Stimulated activated effector memory CD8-positive, alpha-beta T cell treated with anti-CD3 and anti-CD28 coated beads, Interleukin-12 subunit alpha, Interleukin-12 subunit beta, amount 100 ng/mL, for 72 hours (primary cell): Measurements from ENCODE around the gene RAB8B.

Experiments
- ATAC-seq: fragments of 150-1000 bp; cut with Tn5 transposase; 2 replicates; pipeline ENCODE4 v1.10.0; 2021
- DNase-seq, 2 donors: peaks; one replicate each; pipeline ENCODE4 v3.0.0; 2021 to 2022; ENCODE audit warnings: low spot score in 2 of 2
- H3K27ac Mint-ChIP-seq: one replicate; pipeline ENCODE4 v1.8.0; 2022; ENCODE audit warnings: mild to moderate bottlenecking, mixed read lengths
- H3K36me3 Mint-ChIP-seq: one replicate; pipeline ENCODE4 v1.8.0; 2022; ENCODE audit warnings: mild to moderate bottlenecking, mixed read lengths
- H3K4me1 Mint-ChIP-seq: one replicate; pipeline ENCODE4 v1.8.0; 2022; ENCODE audit warnings: mixed read lengths
- H3K4me3 Mint-ChIP-seq: one replicate; pipeline ENCODE4 v1.8.0; 2022; ENCODE audit warnings: mild to moderate bottlenecking, mixed read lengths
- H3K9me3 Mint-ChIP-seq: one replicate; pipeline ENCODE4 v1.8.0; 2022; ENCODE audit warnings: mixed read lengths

Gene RAB8B

GRCh38 chr15:63254991-63255390 lies 65.6 kb downstream of the RAB8B start:
- no peaks in the 10 kb centered on the region for H3K9me3 Mint-ChIP-seq
- H3K4me3 Mint-ChIP-seq: no peak overlapping the region
- peaks cover 42% of the 10 kb centered on the region for H3K4me1 Mint-ChIP-seq
- peaks cover 100% of the 10 kb centered on the region for H3K36me3 Mint-ChIP-seq
- peak overlapping the region; percentile 58 for H3K27ac Mint-ChIP-seq
- DNase-seq: no peak
- ATAC-seq: no peak

GRCh38 chr15:63255489-63255990 lies 66.1 kb downstream of the RAB8B start:
- H3K4me3 Mint-ChIP-seq: no peak overlapping the region
- ATAC-seq (no peak), DNase-seq (no peak)
- no peak overlapping the region for H3K27ac Mint-ChIP-seq
- peaks cover 100% of the 10 kb centered on the region for H3K36me3 Mint-ChIP-seq
- H3K9me3 Mint-ChIP-seq: no peaks in the 10 kb centered on the region
- peaks cover 37% of the 10 kb centered on the region for H3K4me1 Mint-ChIP-seq

- no peak for DNase-seq
- no peak overlapping the region for H3K27ac Mint-ChIP-seq
- no peak for ATAC-seq
- H3K4me1 Mint-ChIP-seq: peaks cover 27% of the 10 kb centered on the region
- no peak overlapping the region for H3K4me3 Mint-ChIP-seq
- peaks cover 100% of the 10 kb centered on the region for H3K36me3 Mint-ChIP-seq
- no peaks in the 10 kb centered on the region for H3K9me3 Mint-ChIP-seq
Measured at GRCh38 chr15:63256433-63257274, 67.2 kb downstream of the RAB8B start.

DNA sequence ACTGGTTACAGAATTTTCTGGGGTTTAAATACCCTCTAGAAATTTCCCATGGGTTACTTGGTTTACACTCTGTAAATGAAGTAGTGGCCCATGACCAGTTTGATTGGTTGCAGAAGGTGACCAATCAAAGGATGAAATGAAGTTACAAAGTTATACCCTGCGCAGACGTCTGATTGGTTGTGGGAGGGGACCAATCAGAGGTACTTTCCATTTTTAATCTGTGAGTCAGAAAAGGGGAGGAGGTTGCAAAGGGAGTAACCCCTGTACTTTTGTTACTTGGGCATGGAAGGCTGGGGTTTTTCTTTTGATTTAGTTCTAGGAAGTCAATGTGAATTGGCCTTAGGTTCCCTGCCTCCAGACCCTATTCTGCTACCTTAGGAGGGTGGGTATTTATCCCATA lies 69.3 kb downstream of the RAB8B start:
- H3K36me3 Mint-ChIP-seq: peaks cover 100% of the 10 kb centered on the region
- no peak overlapping the region for H3K27ac Mint-ChIP-seq
- H3K4me1 Mint-ChIP-seq: peaks cover 14% of the 10 kb centered on the region
- H3K4me3 Mint-ChIP-seq: no peak overlapping the region
- H3K9me3 Mint-ChIP-seq: no peaks in the 10 kb centered on the region
- DNase-seq: no peak
- ATAC-seq: no peak

DNA sequence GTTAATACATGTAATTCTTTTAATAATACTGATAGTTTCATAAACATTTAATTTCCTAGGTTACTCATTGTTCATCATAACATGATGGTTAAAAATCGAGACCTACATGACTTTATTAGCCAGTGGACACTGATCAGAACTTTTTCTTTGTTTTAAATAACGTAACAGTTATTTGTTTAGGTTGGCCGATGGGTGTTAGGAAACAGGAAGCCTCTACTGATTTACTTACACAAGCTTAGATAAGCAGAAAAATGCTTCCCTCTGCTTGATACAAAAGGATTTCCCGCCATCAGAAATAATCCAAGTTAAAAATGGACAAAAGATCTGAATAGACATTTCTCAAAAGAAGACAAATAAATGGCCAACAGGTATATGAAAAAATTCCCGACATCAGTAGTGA lies 71.4 kb downstream of the RAB8B start:
- H3K27ac Mint-ChIP-seq: no peak overlapping the region
- ATAC-seq: no peak
- peaks cover 100% of the 10 kb centered on the region for H3K36me3 Mint-ChIP-seq
- no peaks in the 10 kb centered on the region for H3K9me3 Mint-ChIP-seq
- H3K4me1 Mint-ChIP-seq: peaks cover 9% of the 10 kb centered on the region
- H3K4me3 Mint-ChIP-seq: no peak overlapping the region
- DNase-seq: no peak

GRCh38 chr15:63261311-63261710 lies 71.9 kb downstream of the RAB8B start:
- no peak overlapping the region for H3K27ac Mint-ChIP-seq
- no peak overlapping the region for H3K4me3 Mint-ChIP-seq
- H3K4me1 Mint-ChIP-seq: peaks cover 11% of the 10 kb centered on the region
- no peak for DNase-seq
- peaks cover 100% of the 10 kb centered on the region for H3K36me3 Mint-ChIP-seq
- ATAC-seq: no peak
- no peaks in the 10 kb centered on the region for H3K9me3 Mint-ChIP-seq

DNA sequence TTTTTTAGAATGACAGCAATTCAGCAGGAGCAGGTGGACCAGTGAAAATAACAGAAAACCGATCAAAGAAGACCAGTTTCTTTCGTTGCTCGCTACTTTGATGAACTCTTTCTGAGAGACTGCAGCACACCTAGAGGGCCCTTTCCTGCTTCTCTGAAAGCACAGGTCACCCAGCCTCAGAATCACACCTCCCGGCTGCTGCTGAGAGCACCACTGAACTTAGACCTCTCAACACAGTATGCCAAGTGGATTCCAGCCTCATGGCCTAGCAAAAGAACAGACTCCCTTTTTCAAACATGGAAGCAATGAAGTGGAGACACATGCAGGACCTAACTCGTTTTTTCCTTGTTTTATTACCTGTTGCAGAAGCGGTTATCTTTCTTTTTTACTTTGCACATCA lies 74.1 kb downstream of the RAB8B start:
- ATAC-seq (no peak), DNase-seq (no peak)
- Mint-ChIP-seq H3K4me1 (peaks cover 6% of the 10 kb centered on the region), H3K36me3 (peaks cover 99% of the 10 kb centered on the region), H3K9me3 (no peaks in the 10 kb centered on the region), H3K27ac (no peak overlapping the region), H3K4me3 (no peak overlapping the region)

DNA sequence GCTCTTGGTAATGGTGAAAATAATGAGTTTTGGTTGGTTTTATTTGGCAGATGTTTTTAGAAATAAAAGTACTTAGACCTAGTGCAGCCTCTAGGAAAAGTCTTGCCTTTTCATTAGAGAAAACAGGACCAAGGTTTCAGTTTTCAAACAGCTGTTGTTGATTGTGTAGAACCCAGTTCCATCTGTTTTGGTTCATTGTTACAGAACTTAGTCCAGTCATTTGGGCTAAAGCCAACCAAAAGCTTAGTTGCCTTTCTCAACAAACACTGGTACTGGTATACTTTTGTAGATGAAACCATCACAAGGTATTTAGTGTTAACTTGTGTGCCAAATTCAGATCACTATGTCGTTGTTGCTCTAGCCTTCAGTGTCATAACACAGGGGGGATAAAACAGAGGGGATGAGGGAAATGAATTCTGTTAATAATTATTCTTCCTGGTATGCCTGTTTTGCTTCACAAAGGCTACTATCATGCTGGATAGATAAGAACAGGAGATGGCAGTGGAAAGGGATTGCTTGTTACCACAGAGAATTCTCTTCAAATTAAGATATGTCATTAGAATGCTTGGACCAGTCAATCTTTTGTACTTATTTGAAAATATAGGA lies 75.4 kb downstream of the RAB8B start:
- no peak overlapping the region for H3K27ac Mint-ChIP-seq
- H3K9me3 Mint-ChIP-seq: no peaks in the 10 kb centered on the region
- DNase-seq: no peak
- ATAC-seq: no peak
- H3K4me3 Mint-ChIP-seq: no peak overlapping the region
- H3K36me3 Mint-ChIP-seq: peaks cover 99% of the 10 kb centered on the region
- H3K4me1 Mint-ChIP-seq: peaks cover 13% of the 10 kb centered on the region

- H3K27ac Mint-ChIP-seq: peak overlapping the region; percentile 26
- H3K4me3 Mint-ChIP-seq: no peak overlapping the region
- peaks cover 24% of the 10 kb centered on the region for H3K36me3 Mint-ChIP-seq
- ATAC-seq: no peak
- H3K9me3 Mint-ChIP-seq: no peaks in the 10 kb centered on the region
- no peak for DNase-seq
- H3K4me1 Mint-ChIP-seq: peaks cover 27% of the 10 kb centered on the region
Measured at GRCh38 chr15:63274427-63274826, 85.0 kb downstream of the RAB8B start.

- Mint-ChIP-seq H3K4me1 (peaks cover 27% of the 10 kb centered on the region), H3K4me3 (peak overlapping the region; percentile 75), H3K27ac (peak overlapping the region; percentile 85), H3K9me3 (no peaks in the 10 kb centered on the region), H3K36me3 (peaks cover 8% of the 10 kb centered on the region)
- ATAC-seq (no peak), DNase-seq (no peak)
Measured at GRCh38 chr15:63276342-63277037, 87.1 kb downstream of the RAB8B start.

GRCh38 chr15:63277038-63277892 lies 87.9 kb downstream of the RAB8B start, which contains the start of gene APH1B:
APH1B (plus strand) TSS chr15:63277605; CDS start chr15:63277624, 19 bp downstream.
- Mint-ChIP-seq H3K9me3 (no peaks in the 10 kb centered on the region), H3K4me3 (peak within 1 kb of the TSS; percentile 75), H3K4me1 (peaks cover 27% of the 10 kb centered on the region), H3K36me3 (peaks cover 7% of the 10 kb centered on the region), H3K27ac (peak within 1 kb of the TSS; percentile 85)
- peak; percentile 90 for ATAC-seq
- DNase-seq: peak; percentile 60 to 88

- DNase-seq (no peak), ATAC-seq (no peak)
- Mint-ChIP-seq H3K4me3 (peak overlapping the region; percentile 75), H3K27ac (peak overlapping the region; percentile 43), H3K36me3 (no peaks in the 10 kb centered on the region), H3K4me1 (peaks cover 27% of the 10 kb centered on the region), H3K9me3 (no peaks in the 10 kb centered on the region)
Measured at GRCh38 chr15:63277893-63278456, 88.6 kb downstream of the RAB8B start.

DNA sequence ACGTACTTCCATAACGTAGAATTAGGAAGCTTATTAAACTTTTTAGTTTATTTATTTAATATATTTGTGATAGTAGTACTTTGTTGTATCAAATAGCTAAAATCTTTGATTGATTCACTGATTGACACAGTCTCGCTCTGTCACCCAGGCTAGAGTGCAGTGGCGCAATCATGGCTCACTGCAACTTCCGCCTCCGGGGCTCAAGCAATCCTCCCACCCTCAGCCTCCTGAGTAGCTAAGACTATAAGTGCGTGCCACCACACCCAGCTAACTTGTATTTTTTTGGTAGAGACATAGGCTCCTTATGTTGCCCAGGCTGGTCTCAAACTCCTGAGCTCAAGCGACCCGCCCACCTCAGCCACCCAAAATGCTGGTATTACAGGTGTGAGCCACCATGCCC lies 93.7 kb downstream of the RAB8B start:
- DNase-seq: no peak
- Mint-ChIP-seq H3K4me3 (no peak overlapping the region), H3K4me1 (peaks cover 6% of the 10 kb centered on the region), H3K27ac (no peak overlapping the region), H3K36me3 (no peaks in the 10 kb centered on the region), H3K9me3 (no peaks in the 10 kb centered on the region)
- ATAC-seq: no peak

DNA sequence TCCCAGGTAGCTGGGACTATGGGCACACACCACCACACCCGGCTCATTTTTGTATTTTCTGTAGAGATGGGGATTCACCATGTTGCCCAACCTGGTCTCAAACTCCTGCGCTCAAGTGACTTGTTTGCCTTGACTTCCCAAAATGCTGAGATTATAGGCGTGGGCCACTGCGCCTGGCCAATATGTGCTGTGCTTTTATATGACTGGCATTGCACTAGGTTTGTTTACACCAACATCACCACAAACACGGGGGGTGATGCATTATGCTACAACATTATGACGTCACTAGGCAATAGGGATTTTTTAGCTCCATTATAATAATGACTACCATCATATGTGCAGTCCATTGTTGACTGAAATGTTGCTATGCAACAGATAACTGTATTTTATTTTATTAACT lies 94.9 kb downstream of the RAB8B start:
- DNase-seq: no peak
- H3K27ac Mint-ChIP-seq: no peak overlapping the region
- H3K36me3 Mint-ChIP-seq: no peaks in the 10 kb centered on the region
- no peaks in the 10 kb centered on the region for H3K9me3 Mint-ChIP-seq
- ATAC-seq: peak; percentile 70
- no peak overlapping the region for H3K4me3 Mint-ChIP-seq
- H3K4me1 Mint-ChIP-seq: peaks cover 6% of the 10 kb centered on the region
